ENCODE results near the gene ZBTB20. TPM values are rescaled to one million over a fixed set of nuclear protein-coding genes. Genes with fewer than 3 reads are reported as not detected.

Gene ZBTB20
- total RNA-seq, 1 donor, result 32.9 TPM

GRCh38 chr3:114418107-114418506, 729.0 kb downstream of the ZBTB20 start:
- TF ChIP-seq, protein P1, sequence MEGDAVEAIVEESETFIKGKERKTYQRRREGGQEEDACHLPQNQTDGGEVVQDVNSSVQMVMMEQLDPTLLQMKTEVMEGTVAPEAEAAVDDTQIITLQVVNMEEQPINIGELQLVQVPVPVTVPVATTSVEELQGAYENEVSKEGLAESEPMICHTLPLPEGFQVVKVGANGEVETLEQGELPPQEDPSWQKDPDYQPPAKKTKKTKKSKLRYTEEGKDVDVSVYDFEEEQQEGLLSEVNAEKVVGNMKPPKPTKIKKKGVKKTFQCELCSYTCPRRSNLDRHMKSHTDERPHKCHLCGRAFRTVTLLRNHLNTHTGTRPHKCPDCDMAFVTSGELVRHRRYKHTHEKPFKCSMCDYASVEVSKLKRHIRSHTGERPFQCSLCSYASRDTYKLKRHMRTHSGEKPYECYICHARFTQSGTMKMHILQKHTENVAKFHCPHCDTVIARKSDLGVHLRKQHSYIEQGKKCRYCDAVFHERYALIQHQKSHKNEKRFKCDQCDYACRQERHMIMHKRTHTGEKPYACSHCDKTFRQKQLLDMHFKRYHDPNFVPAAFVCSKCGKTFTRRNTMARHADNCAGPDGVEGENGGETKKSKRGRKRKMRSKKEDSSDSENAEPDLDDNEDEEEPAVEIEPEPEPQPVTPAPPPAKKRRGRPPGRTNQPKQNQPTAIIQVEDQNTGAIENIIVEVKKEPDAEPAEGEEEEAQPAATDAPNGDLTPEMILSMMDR (IDR thresholded peaks at IDR 0.05; ENCODE audit: extremely low read depth, low read depth, low read length), result no peak
- Histone ChIP-seq H4K20me1 (ENCODE audit: insufficient read depth, low read length) (peaks cover 12% of the 10 kb centered on the region), H3K9me3 (ENCODE audit: low read depth, low read length) (no peaks in the 10 kb centered on the region), H3K79me2 (ENCODE audit: insufficient read depth, low read length) (peaks cover 4% of the 10 kb centered on the region), H3K27me3 (ENCODE audit: insufficient read depth, low read length) (no peaks in the 10 kb centered on the region), H3K4me3 (ENCODE audit: insufficient read depth, low read length) (no peak overlapping the region), H3K4me1 (ENCODE audit: insufficient read depth, low read length) (peaks cover 31% of the 10 kb centered on the region), H2AFZ (ENCODE audit: low read length) (no peak overlapping the region), H3K36me3 (ENCODE audit: insufficient read depth, low read length) (no peaks in the 10 kb centered on the region), H3K4me2 (ENCODE audit: insufficient read depth, low read length) (peak overlapping the region; percentile 71), H3K27ac (ENCODE audit: low read depth, low read length) (peak overlapping the region; percentile 63)
- DNase-seq (ENCODE audit: insufficient read length, low spot score, missing footprints), result no peak

DNA sequence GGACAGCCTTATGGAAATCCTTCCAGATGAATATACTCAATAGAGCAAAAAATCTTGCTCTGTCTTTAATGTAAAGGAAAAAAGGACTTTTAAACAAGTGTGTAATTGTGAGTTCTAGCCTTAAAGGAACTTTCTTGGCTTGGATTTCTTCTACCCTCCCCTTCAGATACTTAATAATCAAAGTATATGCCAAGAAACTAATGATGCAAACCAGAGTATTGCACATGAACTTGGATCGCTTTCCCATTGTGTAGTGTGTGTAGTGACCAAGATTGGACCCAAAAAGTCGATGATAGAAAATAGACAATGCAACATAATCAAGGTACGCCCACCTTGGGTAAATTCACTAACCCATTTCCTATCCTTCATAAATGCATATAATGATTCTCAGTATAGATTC, 729.4 kb downstream of the ZBTB20 start:
- Histone ChIP-seq H3K4me3 (ENCODE audit: insufficient read depth, low read length) (peak overlapping the region; percentile 28), H3K27ac (ENCODE audit: low read depth, low read length) (peak overlapping the region; percentile 63), H3K4me1 (ENCODE audit: insufficient read depth, low read length) (peaks cover 35% of the 10 kb centered on the region), H4K20me1 (ENCODE audit: insufficient read depth, low read length) (peaks cover 12% of the 10 kb centered on the region), H3K79me2 (ENCODE audit: insufficient read depth, low read length) (peaks cover 4% of the 10 kb centered on the region), H3K9me3 (ENCODE audit: low read depth, low read length) (no peaks in the 10 kb centered on the region), H3K27me3 (ENCODE audit: insufficient read depth, low read length) (no peaks in the 10 kb centered on the region), H3K36me3 (ENCODE audit: insufficient read depth, low read length) (no peaks in the 10 kb centered on the region), H2AFZ (ENCODE audit: low read length) (no peak overlapping the region), H3K4me2 (ENCODE audit: insufficient read depth, low read length) (peak overlapping the region; percentile 71)
- TF ChIP-seq, protein P1 (IDR thresholded peaks at IDR 0.05; ENCODE audit: extremely low read depth, low read depth, low read length), result no peak
- DNase-seq (ENCODE audit: insufficient read length, low spot score, missing footprints), result no peak

DNA sequence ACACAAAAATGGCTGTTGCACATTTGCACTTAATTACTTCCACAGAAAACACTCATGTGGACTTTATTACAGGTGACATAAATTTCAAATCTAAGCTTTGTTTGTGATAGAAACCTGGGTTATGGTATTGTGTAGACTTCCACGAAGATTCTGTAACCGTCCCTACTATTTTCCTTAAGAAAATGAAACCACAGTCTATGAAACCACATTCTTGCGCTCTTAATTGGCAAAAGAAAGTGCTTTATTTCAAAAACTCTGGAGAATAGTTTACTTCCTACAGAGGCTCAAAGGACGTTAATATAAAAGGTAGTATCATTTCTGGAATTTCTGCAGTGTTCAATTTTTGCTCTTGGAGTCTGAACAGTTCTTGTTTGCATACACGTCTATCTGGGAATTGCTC, 729.8 kb downstream of the ZBTB20 start:
- TF ChIP-seq, protein P1 (IDR thresholded peaks at IDR 0.05; ENCODE audit: extremely low read depth, low read depth, low read length), result no peak
- DNase-seq (ENCODE audit: insufficient read length, low spot score, missing footprints), result no peak
- no peaks in the 10 kb centered on the region for H3K9me3 ChIP-seq (ENCODE audit: low read depth, low read length)
- peak overlapping the region; percentile 63 for H3K27ac ChIP-seq (ENCODE audit: low read depth, low read length)
- H3K36me3 ChIP-seq (ENCODE audit: insufficient read depth, low read length), result no peaks in the 10 kb centered on the region
- H3K79me2 ChIP-seq (ENCODE audit: insufficient read depth, low read length), result peaks cover 4% of the 10 kb centered on the region
- no peaks in the 10 kb centered on the region for H3K27me3 ChIP-seq (ENCODE audit: insufficient read depth, low read length)
- H3K4me2 ChIP-seq (ENCODE audit: insufficient read depth, low read length), result peak overlapping the region; percentile 71
- no peak overlapping the region for H2AFZ ChIP-seq (ENCODE audit: low read length)
- H3K4me1 ChIP-seq (ENCODE audit: insufficient read depth, low read length), result peaks cover 40% of the 10 kb centered on the region
- peak overlapping the region; percentile 28 for H3K4me3 ChIP-seq (ENCODE audit: insufficient read depth, low read length)
- H4K20me1 ChIP-seq (ENCODE audit: insufficient read depth, low read length), result peaks cover 12% of the 10 kb centered on the region

GRCh38 chr3:114411811-114412803, 735.0 kb downstream of the ZBTB20 start:
- Histone ChIP-seq H4K20me1 (ENCODE audit: insufficient read depth, low read length) (no peaks in the 10 kb centered on the region), H3K4me1 (ENCODE audit: insufficient read depth, low read length) (peaks cover 35% of the 10 kb centered on the region), H3K4me3 (ENCODE audit: insufficient read depth, low read length) (peak overlapping the region; percentile 40), H3K79me2 (ENCODE audit: insufficient read depth, low read length) (peaks cover 4% of the 10 kb centered on the region), H3K27ac (ENCODE audit: low read depth, low read length) (peak overlapping the region; percentile 80), H3K4me2 (ENCODE audit: insufficient read depth, low read length) (peak overlapping the region; percentile 55), H3K27me3 (ENCODE audit: insufficient read depth, low read length) (no peaks in the 10 kb centered on the region), H3K9me3 (ENCODE audit: low read depth, low read length) (no peaks in the 10 kb centered on the region), H3K36me3 (ENCODE audit: insufficient read depth, low read length) (no peaks in the 10 kb centered on the region), H2AFZ (ENCODE audit: low read length) (peak overlapping the region; percentile 58)
- no peak for DNase-seq (ENCODE audit: insufficient read length, low spot score, missing footprints)
- TF ChIP-seq, protein P1 (IDR thresholded peaks at IDR 0.05; ENCODE audit: extremely low read depth, low read depth, low read length), result peak; percentile 25
